GM23248 (cell line): ENCODE data around the gene ISY1.

Experiments
- EZH2 ChIP-seq: fragments of 200-600 bp; sonication (generic); IDR thresholded peaks from 2 replicates; pipeline ENCODE4 v1.6.1; 2018; ENCODE audit warnings: antibody characterized with exemption, mild to moderate bottlenecking; ENCODE audit not compliant: insufficient read depth, poor library complexity, severe bottlenecking
- EZH2phosphoT487 ChIP-seq: fragments of 200-600 bp; sonication (generic); IDR thresholded peaks from 2 replicates; pipeline ENCODE4 v1.6.1; 2018; ENCODE audit warnings: antibody characterized with exemption, moderate library complexity, mild to moderate bottlenecking, low read depth; ENCODE audit not compliant: insufficient read depth

GRCh38 chr3:129204473-129204872 is 43.6 kb upstream of the ISY1 start:
- TF ChIP-seq EZH2 (no peak), EZH2phosphoT487 (no peak)
